ENCODE data around the gene COA8. TPM values are rescaled to one million over a fixed set of nuclear protein-coding genes. Genes with fewer than 3 reads are reported as not detected.

The COA8 gene
- total and polyA plus RNA-seq, 4 donors, result 30.6 to 59.8 (median 39.5) TPM

DNA sequence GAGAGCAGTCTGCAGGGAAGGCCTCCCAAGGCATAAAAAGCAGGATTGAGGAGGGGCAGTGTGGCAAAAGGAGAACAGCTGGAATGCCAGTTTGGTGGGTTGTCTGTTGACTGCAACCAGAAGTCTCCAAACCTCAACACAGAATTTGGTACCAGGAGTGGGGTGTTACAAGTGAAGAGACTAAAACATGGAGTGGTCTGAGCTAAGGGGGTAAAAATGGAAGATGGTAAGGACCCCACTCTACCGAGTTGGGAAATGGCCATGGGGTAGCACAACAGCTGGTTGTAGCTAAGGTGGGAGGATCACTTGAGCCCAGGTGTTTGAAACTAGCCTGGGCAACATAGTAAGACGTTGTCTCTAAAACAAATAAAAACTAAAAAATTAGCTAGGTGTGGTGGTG is 48.5 kb downstream of the COA8 start:
- Histone ChIP-seq H3K4me3 (no peak overlapping the region), H3K27ac (ENCODE audit: low read depth in 1 of 2, low read length in 1 of 2) (no peak overlapping the region), H3K4me1 (ENCODE audit: control insufficient read depth in 5 of 5, insufficient read depth in 5 of 5, low read length in 5 of 5) (peaks cover 0 to 17% (median 10%) of the 10 kb centered on the region in 5 donors), H3K36me3 (ENCODE audit: control insufficient read depth in 4 of 4, insufficient read depth in 4 of 4, low read length in 4 of 4) (no peaks in the 10 kb centered on the region), H3K9me3 (ENCODE audit: control insufficient read depth in 4 of 4, insufficient read depth in 3 of 4, low read length in 3 of 4) (peaks cover 0 to 6% (median 3%) of the 10 kb centered on the region in 4 donors), H3K9ac (ENCODE audit: insufficient read depth in 1 of 2, low read length in 2 of 2) (no peak overlapping the region), H3K27me3 (ENCODE audit: control insufficient read depth in 3 of 3, insufficient read depth in 3 of 3, low read length in 2 of 3) (peaks cover 0 to 12% (median 2%) of the 10 kb centered on the region in 3 donors)
- TF ChIP-seq, protein P1, sequence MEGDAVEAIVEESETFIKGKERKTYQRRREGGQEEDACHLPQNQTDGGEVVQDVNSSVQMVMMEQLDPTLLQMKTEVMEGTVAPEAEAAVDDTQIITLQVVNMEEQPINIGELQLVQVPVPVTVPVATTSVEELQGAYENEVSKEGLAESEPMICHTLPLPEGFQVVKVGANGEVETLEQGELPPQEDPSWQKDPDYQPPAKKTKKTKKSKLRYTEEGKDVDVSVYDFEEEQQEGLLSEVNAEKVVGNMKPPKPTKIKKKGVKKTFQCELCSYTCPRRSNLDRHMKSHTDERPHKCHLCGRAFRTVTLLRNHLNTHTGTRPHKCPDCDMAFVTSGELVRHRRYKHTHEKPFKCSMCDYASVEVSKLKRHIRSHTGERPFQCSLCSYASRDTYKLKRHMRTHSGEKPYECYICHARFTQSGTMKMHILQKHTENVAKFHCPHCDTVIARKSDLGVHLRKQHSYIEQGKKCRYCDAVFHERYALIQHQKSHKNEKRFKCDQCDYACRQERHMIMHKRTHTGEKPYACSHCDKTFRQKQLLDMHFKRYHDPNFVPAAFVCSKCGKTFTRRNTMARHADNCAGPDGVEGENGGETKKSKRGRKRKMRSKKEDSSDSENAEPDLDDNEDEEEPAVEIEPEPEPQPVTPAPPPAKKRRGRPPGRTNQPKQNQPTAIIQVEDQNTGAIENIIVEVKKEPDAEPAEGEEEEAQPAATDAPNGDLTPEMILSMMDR (IDR thresholded peaks at IDR 0.05; ENCODE audit: control extremely low read depth, extremely low read depth), result no peak
- 93 to 95% methylated on average over 2 of the region's 2 CpGs for WGBS, 2 donors
- ATAC-seq (ENCODE audit: insufficient read depth, low FRiP score) (no peak), DNase-seq (no peak)

DNA sequence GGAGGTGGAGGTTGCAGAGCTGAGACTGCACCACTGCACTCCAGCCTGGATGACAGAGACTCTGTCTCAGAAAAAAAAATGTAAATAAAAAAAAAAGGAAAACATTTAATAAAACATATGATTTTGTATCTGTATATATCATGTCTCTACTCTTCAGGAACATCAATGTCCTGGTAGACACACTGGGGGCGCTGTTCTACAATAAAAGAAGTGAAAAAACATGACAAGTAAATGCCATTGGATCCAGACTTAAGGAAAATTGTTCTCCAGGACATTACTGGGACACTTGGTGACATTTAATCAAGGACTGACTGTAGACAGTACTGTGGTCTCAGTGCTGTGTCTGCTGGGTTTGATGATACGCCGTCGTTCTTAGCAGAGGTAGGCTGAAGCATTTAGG is 50.8 kb downstream of the COA8 start:
- Histone ChIP-seq H3K27me3 (ENCODE audit: control insufficient read depth in 3 of 3, insufficient read depth in 3 of 3, low read length in 2 of 3) (peaks cover 0 to 2% (median 2%) of the 10 kb centered on the region in 3 donors), H3K27ac (ENCODE audit: low read depth in 1 of 2, low read length in 1 of 2) (no peak overlapping the region), H3K4me3 (no peak overlapping the region), H3K9ac (ENCODE audit: insufficient read depth in 1 of 2, low read length in 2 of 2) (no peak overlapping the region), H3K4me1 (ENCODE audit: control insufficient read depth in 5 of 5, insufficient read depth in 5 of 5, low read length in 5 of 5) (peaks cover 0 to under 1% (median 0%) of the 10 kb centered on the region in 5 donors), H3K36me3 (ENCODE audit: control insufficient read depth in 4 of 4, insufficient read depth in 4 of 4, low read length in 4 of 4) (no peaks in the 10 kb centered on the region), H3K9me3 (ENCODE audit: control insufficient read depth in 4 of 4, insufficient read depth in 3 of 4, low read length in 3 of 4) (peaks cover 0 to 6% (median 3%) of the 10 kb centered on the region in 4 donors)
- WGBS, 2 donors, result 89 to 96% methylated on average over 4 of the region's 4 CpGs
- TF ChIP-seq, protein P1 (IDR thresholded peaks at IDR 0.05; ENCODE audit: control extremely low read depth, extremely low read depth), result no peak
- ATAC-seq (ENCODE audit: insufficient read depth, low FRiP score) (no peak), DNase-seq (peak in 1 of 3 donors; percentile 18)

DNA sequence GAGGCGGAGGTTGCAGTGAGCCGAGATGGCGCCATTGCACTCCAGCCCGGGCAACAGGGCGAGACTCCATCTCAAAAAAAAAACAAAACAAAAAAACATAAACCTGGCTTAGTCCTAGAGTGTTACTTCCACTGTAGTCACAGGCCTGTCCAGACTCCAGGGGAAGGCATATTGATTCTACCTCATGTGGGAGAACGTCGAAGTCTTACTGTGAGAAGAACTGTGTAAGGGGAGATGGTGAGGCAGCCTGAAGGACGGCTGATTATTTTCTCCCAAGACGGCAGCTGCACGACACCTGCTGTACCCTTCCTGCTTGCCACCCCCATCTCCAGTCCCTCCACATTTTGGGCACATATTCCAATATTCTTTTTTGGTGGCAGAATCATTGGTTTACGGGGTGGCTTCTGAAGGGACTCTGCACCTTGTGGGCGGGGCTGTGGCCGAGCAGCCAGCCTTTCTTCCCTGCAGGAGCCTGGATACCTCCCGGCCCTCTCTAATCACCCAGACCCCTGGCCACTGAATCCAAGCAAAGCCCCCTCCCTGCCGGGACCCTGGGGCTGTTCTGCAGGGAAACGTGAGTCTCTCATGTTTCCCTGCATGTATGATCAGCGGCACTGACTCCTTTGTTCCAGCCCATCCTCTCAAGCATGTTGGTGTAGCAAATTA is 54.0 kb downstream of the COA8 start:
- no peak overlapping the region for H3K4me3 ChIP-seq
- H3K9ac ChIP-seq (ENCODE audit: insufficient read depth in 1 of 2, low read length in 2 of 2), result no peak overlapping the region
- ATAC-seq (ENCODE audit: insufficient read depth, low FRiP score) (no peak), DNase-seq (no peak)
- H3K4me1 ChIP-seq (ENCODE audit: control insufficient read depth in 5 of 5, insufficient read depth in 5 of 5, low read length in 5 of 5), result no peaks in the 10 kb centered on the region
- H3K27me3 ChIP-seq (ENCODE audit: control insufficient read depth in 3 of 3, insufficient read depth in 3 of 3, low read length in 2 of 3), result no peaks in the 10 kb centered on the region
- TF ChIP-seq, protein P1 (IDR thresholded peaks at IDR 0.05; ENCODE audit: control extremely low read depth, extremely low read depth), result no peak
- H3K9me3 ChIP-seq (ENCODE audit: control insufficient read depth in 4 of 4, insufficient read depth in 3 of 4, low read length in 3 of 4), result peaks cover 0 to 2% (median 0%) of the 10 kb centered on the region in 4 donors
- WGBS, 2 donors, result 84 to 87% methylated on average over 17 of the region's 17 CpGs
- no peaks in the 10 kb centered on the region for H3K36me3 ChIP-seq (ENCODE audit: control insufficient read depth in 4 of 4, insufficient read depth in 4 of 4, low read length in 4 of 4)
- no peak overlapping the region for H3K27ac ChIP-seq (ENCODE audit: low read depth in 1 of 2, low read length in 1 of 2)

Measured in lung (tissue), 12 donors.